ENCODE data around the gene FOXA1.

DNA sequence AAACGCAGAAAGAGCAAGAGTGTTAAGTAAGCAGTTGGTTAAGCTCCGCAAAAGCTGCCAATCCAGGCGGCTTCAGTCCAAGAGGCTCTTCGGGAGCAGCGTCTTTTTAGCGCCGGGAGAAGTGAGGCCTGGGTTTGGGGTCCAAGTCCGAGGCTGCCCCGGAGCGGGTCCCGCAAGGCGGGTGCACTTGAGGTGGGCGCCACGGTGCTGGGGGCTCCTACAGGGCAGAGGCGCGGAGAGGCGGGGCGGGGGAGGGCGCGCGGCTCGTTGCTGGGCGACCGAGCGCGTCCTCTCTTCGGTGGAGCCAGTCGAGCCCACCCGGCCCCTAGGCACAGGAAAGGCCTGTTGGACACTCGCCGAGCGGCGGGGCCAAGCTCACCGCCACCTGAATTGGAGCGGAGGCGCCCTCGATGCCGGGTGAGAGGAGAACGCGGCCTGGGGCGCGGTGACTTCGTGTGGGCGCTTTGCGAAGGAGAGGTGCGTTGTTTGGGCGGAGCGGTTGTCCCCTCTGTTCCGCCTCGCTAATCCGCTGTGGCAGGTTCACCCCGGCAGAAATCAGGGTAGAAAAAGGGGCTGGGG lies 16.0 kb upstream of the FOXA1 start:
- TF ChIP-seq, protein P1, sequence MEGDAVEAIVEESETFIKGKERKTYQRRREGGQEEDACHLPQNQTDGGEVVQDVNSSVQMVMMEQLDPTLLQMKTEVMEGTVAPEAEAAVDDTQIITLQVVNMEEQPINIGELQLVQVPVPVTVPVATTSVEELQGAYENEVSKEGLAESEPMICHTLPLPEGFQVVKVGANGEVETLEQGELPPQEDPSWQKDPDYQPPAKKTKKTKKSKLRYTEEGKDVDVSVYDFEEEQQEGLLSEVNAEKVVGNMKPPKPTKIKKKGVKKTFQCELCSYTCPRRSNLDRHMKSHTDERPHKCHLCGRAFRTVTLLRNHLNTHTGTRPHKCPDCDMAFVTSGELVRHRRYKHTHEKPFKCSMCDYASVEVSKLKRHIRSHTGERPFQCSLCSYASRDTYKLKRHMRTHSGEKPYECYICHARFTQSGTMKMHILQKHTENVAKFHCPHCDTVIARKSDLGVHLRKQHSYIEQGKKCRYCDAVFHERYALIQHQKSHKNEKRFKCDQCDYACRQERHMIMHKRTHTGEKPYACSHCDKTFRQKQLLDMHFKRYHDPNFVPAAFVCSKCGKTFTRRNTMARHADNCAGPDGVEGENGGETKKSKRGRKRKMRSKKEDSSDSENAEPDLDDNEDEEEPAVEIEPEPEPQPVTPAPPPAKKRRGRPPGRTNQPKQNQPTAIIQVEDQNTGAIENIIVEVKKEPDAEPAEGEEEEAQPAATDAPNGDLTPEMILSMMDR (conservative IDR thresholded peaks at IDR 0.05; ENCODE audit: low read depth, low read length) = no peak
- no peak for TF ChIP-seq EZH2 (IDR thresholded peaks at IDR 0.05; ENCODE audit: low read length, unreplicated experiment)
- no peak for TF ChIP-seq EZH2phosphoT487 (IDR thresholded peaks at IDR 0.05; ENCODE audit: borderline replicate concordance, low read length)
